SK-N-SH treated with all-trans-retinoic acid at 6 μM for 48 hours (cell line): Measurements from ENCODE around the gene ZNHIT3.

Source experiments
- ATAC-seq: fragments of 200-7000 bp; cut with Tn5 transposase; 3 replicates; pipeline ENCODE4 v1.9.1; 2020; ENCODE audit warnings: mild to moderate bottlenecking, moderate library complexity
- ARNTL ChIP-seq: fragments of 450-650 bp; formaldehyde crosslinking; IDR thresholded peaks from 2 replicates; pipeline ENCODE4 v1.5.0; 2020; ENCODE audit warnings: low read depth, mild to moderate bottlenecking, moderate library complexity, borderline replicate concordance
- BACH2 ChIP-seq: fragments of 250-450 bp; sonication (Bioruptor Pico); IDR thresholded peaks from 2 replicates; pipeline ENCODE4 v1.9.0; 2021; ENCODE audit warnings: mild to moderate bottlenecking, borderline replicate concordance
- CSDC2 ChIP-seq: fragments of 250-450 bp; sonication (Bioruptor Pico); IDR thresholded peaks from 2 replicates; pipeline ENCODE4 v1.5.0; 2020; ENCODE audit warnings: mild to moderate bottlenecking, moderate library complexity
- ESRRG ChIP-seq: fragments of 250-450 bp; sonication (Bioruptor Pico); IDR thresholded peaks from 2 replicates; pipeline ENCODE4 v1.6.1; 2021; ENCODE audit warnings: mild to moderate bottlenecking
- GLIS3 ChIP-seq: fragments of 250-450 bp; sonication (Bioruptor Pico); IDR thresholded peaks from 2 replicates; pipeline ENCODE4 v1.5.0; 2020; ENCODE audit warnings: mild to moderate bottlenecking, moderate library complexity
- ISL1 ChIP-seq: fragments of 250-450 bp; sonication (Bioruptor Pico); IDR thresholded peaks from 2 replicates; pipeline ENCODE4 v2.1.2; 2022; ENCODE audit warnings: mild to moderate bottlenecking, moderate library complexity
- OSR1 ChIP-seq: fragments of 250-450 bp; sonication (Bioruptor Pico); IDR thresholded peaks from 2 replicates; pipeline ENCODE4 v1.8.0; 2022; ENCODE audit warnings: moderate library complexity, mild to moderate bottlenecking, inconsistent platforms
- PPARA ChIP-seq: fragments of 250-450 bp; sonication (Bioruptor Pico); IDR thresholded peaks from 2 replicates; pipeline ENCODE4 v1.5.0; 2020; ENCODE audit warnings: mild to moderate bottlenecking, borderline replicate concordance
- SNAI2 ChIP-seq: fragments of 250-450 bp; sonication (Bioruptor Pico); IDR thresholded peaks from 2 replicates; pipeline ENCODE4 v1.5.0; 2020; ENCODE audit warnings: mild to moderate bottlenecking, moderate library complexity
- TCF4 ChIP-seq: fragments of 250-450 bp; sonication (Bioruptor Pico); IDR thresholded peaks from 2 replicates; pipeline ENCODE4 v1.8.0; 2021; ENCODE audit warnings: mild to moderate bottlenecking, moderate library complexity, borderline replicate concordance
- TOX ChIP-seq: fragments of 250-450 bp; sonication (Bioruptor Pico); IDR thresholded peaks from 2 replicates; pipeline ENCODE4 v1.8.0; 2021; ENCODE audit warnings: mild to moderate bottlenecking, moderate library complexity, borderline replicate concordance
- ZC3H10 ChIP-seq: fragments of 250-450 bp; sonication (Bioruptor Pico); IDR thresholded peaks from 2 replicates; pipeline ENCODE4 v1.5.1; 2021; ENCODE audit warnings: mild to moderate bottlenecking, moderate library complexity
- ZFP3 ChIP-seq: fragments of 250-450 bp; sonication (Bioruptor Pico); IDR thresholded peaks from 2 replicates; pipeline ENCODE4 v1.5.0; 2020; ENCODE audit warnings: mild to moderate bottlenecking, moderate library complexity
- ZFP30 ChIP-seq: fragments of 450-650 bp; formaldehyde crosslinking; IDR thresholded peaks from 2 replicates; pipeline ENCODE4 v1.5.0; 2022; ENCODE audit warnings: mild to moderate bottlenecking, moderate library complexity
- ZNF565 ChIP-seq: fragments of 450-650 bp; formaldehyde crosslinking; conservative IDR thresholded peaks from 2 replicates; pipeline ENCODE4 v1.5.0; 2020; ENCODE audit warnings: low read depth, mild to moderate bottlenecking, moderate library complexity
- ZNF70 ChIP-seq: fragments of 450-650 bp; formaldehyde crosslinking; IDR thresholded peaks from 2 replicates; pipeline ENCODE4 v1.5.0; 2020; ENCODE audit warnings: mild to moderate bottlenecking, moderate library complexity
- ZNF8 ChIP-seq: fragments of 450-650 bp; formaldehyde crosslinking; IDR thresholded peaks from 2 replicates; pipeline ENCODE4 v1.5.0; 2020; ENCODE audit warnings: mild to moderate bottlenecking, moderate library complexity
- TF ChIP-seq, protein P1 (sequence below): fragments of 250-450 bp; sonication (Bioruptor Pico); IDR thresholded peaks from 2 replicates; pipeline ENCODE4 v1.5.1; 2020; ENCODE audit warnings: low read depth, mild to moderate bottlenecking, moderate library complexity
- TF ChIP-seq, protein P2 (sequence below): fragments of 250-450 bp; sonication (Bioruptor Pico); IDR thresholded peaks from 2 replicates; pipeline ENCODE4 v1.8.0; 2021; ENCODE audit warnings: low read depth, mild to moderate bottlenecking, moderate library complexity, borderline replicate concordance
- TF ChIP-seq, protein P3 (sequence below): fragments of 250-450 bp; sonication (Bioruptor Pico); IDR thresholded peaks from 2 replicates; pipeline ENCODE4 v1.8.0; 2020; ENCODE audit warnings: mild to moderate bottlenecking, moderate library complexity, borderline replicate concordance

The ZNHIT3 gene

DNA sequence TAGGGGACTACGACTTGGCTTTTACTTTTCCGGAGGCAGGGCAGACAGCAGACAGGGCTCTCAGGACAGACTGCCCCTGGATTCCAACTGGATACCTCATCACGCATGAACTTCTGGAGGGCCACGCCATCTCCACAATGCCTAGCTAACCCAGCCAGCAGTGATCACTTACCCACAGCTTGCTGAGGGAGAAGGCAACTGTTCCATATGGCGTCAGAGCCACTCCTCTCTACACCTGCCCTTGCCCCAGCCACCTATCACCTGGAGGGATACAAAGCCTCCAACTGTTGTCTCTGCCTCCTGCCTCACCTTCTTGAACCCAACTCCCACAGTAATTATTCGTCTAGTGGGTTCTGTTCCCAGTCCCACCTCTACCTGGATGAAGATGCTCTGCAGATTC is 39.4 kb downstream of the ZNHIT3 start:
- no peak for ATAC-seq
- TF ChIP-seq GLIS3 (CRISPR knock-in tag) (no peak), ISL1 (CRISPR knock-in tag) (no peak), ZFP30 (no peak), SNAI2 (CRISPR knock-in tag) (no peak), TOX (CRISPR knock-in tag) (no peak), ESRRG (CRISPR knock-in tag) (no peak), ARNTL (CRISPR knock-in tag) (no peak), ZNF565 (no peak), ZC3H10 (CRISPR knock-in tag) (no peak), ZNF70 (no peak), ZFP3 (no peak), CSDC2 (CRISPR knock-in tag) (no peak), PPARA (CRISPR knock-in tag) (no peak)
- TF ChIP-seq, protein P1, sequence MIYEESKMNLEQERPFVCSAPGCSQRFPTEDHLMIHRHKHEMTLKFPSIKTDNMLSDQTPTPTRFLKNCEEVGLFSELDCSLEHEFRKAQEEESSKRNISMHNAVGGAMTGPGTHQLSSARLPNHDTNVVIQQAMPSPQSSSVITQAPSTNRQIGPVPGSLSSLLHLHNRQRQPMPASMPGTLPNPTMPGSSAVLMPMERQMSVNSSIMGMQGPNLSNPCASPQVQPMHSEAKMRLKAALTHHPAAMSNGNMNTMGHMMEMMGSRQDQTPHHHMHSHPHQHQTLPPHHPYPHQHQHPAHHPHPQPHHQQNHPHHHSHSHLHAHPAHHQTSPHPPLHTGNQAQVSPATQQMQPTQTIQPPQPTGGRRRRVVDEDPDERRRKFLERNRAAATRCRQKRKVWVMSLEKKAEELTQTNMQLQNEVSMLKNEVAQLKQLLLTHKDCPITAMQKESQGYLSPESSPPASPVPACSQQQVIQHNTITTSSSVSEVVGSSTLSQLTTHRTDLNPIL (CRISPR knock-in tag): no peak

DNA sequence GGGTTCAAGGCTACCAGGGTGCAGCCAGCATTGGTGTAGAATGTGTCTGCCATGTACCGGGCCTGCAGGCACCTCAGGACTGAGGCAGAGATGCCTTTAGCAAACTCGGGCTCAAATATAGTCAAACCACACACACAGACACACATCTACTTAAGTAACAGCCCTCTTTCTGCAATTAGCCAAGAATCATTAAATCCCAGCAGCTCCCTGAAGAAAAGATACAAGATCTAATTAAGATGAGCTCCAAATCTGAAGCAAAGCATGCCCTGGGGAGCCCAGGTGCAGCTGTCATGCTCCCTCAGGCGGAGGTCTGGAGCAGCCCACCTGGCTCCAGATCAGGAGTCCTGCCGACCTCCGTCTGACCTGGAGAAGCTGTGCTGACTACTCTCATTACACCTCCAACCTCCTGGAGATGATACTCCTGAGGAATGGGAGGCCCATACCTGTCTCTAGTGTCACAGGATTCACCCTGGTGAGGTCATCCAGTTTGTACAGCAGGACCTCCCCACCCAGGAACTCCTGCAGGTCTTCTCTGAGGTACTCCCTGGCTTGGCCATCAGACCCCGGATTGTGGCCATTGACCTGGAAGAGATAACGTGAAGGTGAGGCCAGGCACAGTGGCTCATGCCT is 41.3 kb downstream of the ZNHIT3 start:
- TF ChIP-seq TCF4 (CRISPR knock-in tag) (no peak), ZNF8 (CRISPR knock-in tag) (no peak), ISL1 (CRISPR knock-in tag) (no peak), ZFP3 (no peak), ESRRG (CRISPR knock-in tag) (no peak), BACH2 (CRISPR knock-in tag) (no peak), PPARA (CRISPR knock-in tag) (no peak)
- no peak for ATAC-seq

DNA sequence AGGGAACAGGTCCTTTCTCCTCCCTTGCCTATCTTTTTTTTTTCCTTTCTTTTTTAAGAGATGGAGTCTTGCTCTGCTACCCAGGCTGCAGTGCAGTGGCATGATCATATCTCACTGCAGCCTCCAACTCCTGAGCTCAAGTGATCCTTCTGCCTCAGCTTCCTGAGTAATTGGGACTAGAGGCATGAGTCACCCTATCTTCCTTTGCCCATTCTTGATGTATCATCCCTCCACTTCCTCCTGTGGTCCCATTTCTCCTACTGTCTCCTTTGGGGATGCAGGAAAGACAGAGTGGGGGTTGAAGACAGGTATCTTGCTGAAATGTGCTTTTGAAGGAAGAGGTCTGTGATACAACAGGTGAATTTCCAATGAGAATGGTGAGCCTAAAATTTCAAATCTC is 42.6 kb downstream of the ZNHIT3 start:
- TF ChIP-seq OSR1: no peak
- TF ChIP-seq, protein P2, sequence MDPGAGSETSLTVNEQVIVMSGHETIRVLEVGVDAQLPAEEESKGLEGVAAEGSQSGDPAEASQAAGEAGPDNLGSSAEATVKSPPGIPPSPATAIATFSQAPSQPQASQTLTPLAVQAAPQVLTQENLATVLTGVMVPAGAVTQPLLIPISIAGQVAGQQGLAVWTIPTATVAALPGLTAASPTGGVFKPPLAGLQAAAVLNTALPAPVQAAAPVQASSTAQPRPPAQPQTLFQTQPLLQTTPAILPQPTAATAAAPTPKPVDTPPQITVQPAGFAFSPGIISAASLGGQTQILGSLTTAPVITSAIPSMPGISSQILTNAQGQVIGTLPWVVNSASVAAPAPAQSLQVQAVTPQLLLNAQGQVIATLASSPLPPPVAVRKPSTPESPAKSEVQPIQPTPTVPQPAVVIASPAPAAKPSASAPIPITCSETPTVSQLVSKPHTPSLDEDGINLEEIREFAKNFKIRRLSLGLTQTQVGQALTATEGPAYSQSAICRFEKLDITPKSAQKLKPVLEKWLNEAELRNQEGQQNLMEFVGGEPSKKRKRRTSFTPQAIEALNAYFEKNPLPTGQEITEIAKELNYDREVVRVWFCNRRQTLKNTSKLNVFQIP: no peak
- no peak for TF ChIP-seq TCF4 (CRISPR knock-in tag)
- TF ChIP-seq PPARA (CRISPR knock-in tag): no peak
- ATAC-seq: peak; percentile 70

DNA sequence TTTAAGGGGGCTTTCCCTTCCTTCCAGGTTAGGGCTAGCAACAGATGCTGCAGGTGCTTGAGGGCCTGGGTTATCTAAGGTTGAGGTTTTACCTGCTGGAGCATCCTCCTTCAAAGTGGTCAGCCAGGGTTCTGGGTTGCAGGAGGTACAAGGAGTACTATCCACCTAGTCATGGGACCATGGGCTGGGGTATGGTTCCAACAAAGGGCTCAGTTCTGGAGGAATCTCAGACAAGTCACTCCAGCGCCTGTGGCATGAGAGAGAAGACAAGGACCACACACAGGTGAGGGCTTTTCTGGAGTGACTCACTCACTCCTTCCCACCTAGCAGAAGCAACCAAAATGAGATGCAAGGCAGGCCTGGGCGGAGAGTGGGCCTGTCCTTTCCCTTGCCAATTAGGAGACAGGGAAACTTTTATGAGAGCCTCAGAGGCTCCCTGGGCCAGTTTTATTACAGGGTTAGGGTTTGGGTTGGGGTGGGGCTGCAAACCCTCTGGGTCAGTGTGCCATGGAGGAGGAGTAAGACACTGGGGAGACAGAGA is 46.0 kb downstream of the ZNHIT3 start:
- ATAC-seq: no peak
- no peak for TF ChIP-seq ISL1 (CRISPR knock-in tag)
- TF ChIP-seq CSDC2 (CRISPR knock-in tag): no peak
- TF ChIP-seq, all 23 proteins: peak for 0

DNA sequence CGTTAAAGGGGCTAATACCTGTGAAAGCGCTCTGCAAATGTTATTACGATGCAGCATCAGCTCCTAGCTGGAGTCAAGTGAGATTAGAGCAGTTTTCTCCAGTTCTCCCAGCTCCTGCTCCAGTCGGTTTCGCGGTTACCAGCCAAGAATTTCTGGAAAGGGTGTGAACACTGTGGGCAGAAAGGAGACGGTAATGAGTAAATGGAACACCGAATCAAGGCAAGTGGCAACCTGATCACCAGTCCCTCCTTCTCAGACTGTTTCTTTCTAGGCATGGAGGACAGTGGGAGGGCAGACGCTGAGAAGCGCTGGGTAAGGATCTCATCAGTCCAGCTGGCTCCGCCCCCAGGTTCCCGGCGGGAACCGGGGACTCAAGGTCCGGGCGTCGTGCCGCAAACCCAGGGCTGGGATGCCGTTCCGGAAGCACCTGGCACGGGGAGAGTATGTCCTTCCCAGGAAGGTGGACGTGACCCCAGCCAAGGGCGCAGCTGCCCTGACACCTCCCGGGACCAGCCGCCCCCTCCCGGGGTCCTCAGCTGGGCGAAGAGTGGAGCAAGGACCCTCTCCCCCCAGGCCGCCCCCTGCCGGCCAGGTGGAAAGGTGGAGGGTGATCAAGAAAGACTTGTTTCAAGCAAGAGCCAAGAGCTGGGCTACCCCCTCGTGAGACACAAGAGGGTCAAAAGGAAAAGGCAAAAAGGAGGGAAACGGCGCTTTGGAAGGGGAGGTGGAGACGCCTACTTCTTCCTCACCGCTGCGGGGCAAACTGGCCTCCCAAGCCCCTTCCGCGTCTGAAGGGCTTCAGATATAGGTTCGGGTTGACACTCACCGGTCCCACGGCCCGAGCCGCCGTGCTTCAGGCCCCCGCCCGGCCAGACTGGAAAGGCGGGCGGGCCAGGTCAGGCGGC is 47.7 kb downstream of the ZNHIT3 start:
- peak; percentile 72 for ATAC-seq

More for the DNA sequence above, 47.7 kb downstream of the ZNHIT3 start:
- TF ChIP-seq ZFP30: no peak
- no peak for TF ChIP-seq ZNF565
- no peak for TF ChIP-seq ZNF70
- TF ChIP-seq, protein P3, sequence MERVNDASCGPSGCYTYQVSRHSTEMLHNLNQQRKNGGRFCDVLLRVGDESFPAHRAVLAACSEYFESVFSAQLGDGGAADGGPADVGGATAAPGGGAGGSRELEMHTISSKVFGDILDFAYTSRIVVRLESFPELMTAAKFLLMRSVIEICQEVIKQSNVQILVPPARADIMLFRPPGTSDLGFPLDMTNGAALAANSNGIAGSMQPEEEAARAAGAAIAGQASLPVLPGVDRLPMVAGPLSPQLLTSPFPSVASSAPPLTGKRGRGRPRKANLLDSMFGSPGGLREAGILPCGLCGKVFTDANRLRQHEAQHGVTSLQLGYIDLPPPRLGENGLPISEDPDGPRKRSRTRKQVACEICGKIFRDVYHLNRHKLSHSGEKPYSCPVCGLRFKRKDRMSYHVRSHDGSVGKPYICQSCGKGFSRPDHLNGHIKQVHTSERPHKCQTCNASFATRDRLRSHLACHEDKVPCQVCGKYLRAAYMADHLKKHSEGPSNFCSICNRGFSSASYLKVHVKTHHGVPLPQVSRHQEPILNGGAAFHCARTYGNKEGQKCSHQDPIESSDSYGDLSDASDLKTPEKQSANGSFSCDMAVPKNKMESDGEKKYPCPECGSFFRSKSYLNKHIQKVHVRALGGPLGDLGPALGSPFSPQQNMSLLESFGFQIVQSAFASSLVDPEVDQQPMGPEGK (CRISPR knock-in tag): no peak
